ENCODE results near the gene SPI1. TPM values are rescaled to one million over a fixed set of nuclear protein-coding genes. Genes with fewer than 3 reads are reported as not detected.

SPI1 gene
- total RNA-seq (10 to 100 TPM; 41.0 to 56.0 TPM), polyA plus RNA-seq (10 to 100 TPM in 1 of 2 donors, 1 to 10 TPM in 1; 6.3 to 37.8 TPM)
- long read RNA-seq, donor 1, result 0 reads
- long read RNA-seq, donor 2, transcript SPI1-202 (5 exons, 1,403 nt), result major isoform, 9 of 18 reads
- long read RNA-seq, donor 2, partial matches to known transcripts, result 2 of 18 reads
- long read RNA-seq, donor 2, other reads (novel, unspliced or antisense), result 4 of 18 reads

GRCh38 chr11:47378010-47378835, at the start of gene SPI1:
SPI1 (minus strand) TSS chr11:47378547; CDS start chr11:47378353, 194 bp downstream.
- no peak within 1 kb of the TSS for H3K4me3 ChIP-seq (ENCODE audit: low read length in 2 of 2)
- H3K4me1 ChIP-seq (ENCODE audit: control insufficient read depth in 1 of 2, insufficient read depth in 2 of 2, low read length in 2 of 2), result no peaks in the 10 kb centered on the region
- no peak within 1 kb of the TSS for H3K27ac ChIP-seq (ENCODE audit: low read depth in 1 of 2, low read length in 2 of 2)
- ATAC-seq (ENCODE audit: low FRiP score), result peak; percentile 31
- intact Hi-C loops (cut with DNase I), result no loop called here
- no peaks in the 10 kb centered on the region for H3K9me3 ChIP-seq (ENCODE audit: control insufficient read depth, low read length)
- 76 to 77% methylated on average over 31 of the region's 31 CpGs for WGBS, 2 donors
- no peaks in the 10 kb centered on the region for H3K27me3 ChIP-seq (ENCODE audit: control insufficient read depth in 1 of 2, insufficient read depth in 2 of 2, low read length in 1 of 2)
- DNase-seq, result peak in 1 of 2 donors; percentile 91
- H3K36me3 ChIP-seq (ENCODE audit: control insufficient read depth in 1 of 2, insufficient read depth in 2 of 2, low read length in 1 of 2), result no peaks in the 10 kb centered on the region

DNA sequence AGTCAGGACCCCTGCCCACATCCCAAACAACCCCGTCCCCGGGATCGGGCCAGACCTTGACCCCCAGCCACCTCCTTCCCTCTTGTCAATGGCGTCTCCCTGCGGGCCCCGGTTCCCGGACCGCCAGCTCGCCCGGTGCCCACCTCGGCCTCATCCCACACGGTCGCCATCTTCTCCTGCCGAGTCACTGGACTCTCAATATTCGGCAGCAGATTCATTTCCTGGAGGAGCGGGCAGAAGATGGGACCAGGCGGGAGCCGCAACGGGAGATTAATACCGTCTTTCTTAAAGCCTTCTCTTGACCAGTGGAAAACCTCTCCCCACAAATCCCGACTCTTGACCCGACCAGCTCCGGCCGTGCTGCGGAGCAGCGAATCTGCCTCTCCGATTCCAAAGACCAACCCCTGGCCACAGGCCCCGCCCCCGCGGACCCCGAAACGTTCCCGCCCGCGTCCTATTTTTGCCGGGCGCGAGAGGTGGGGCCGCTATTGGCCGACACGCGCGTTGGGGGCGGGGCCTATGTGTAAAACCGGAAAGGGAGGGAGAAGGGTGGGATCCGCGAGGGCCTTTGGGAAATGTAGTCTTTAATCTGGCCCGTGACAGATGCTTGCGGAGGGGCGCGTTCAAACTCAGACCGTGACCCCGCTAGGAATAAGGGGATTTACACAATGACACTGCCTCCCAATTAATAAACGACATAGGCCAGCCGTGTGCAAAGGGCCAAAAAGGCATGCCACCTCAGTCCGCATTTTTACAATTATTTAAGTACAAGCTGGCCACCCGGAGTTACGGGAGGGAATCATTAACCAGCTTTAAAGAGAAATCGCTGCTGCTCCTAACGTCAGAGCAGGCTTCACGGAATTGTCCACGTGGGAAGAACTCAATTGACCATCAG, 48.0 kb upstream of the SPI1 start, which contains the start of gene PSMC3:
PSMC3 (minus strand) TSS at position 378 of the 895 bp plus-strand sequence; CDS start at position 218, 160 bp downstream.
- peak within 1 kb of the TSS; percentile 19 to 76 for H3K27ac ChIP-seq (ENCODE audit: low read depth in 1 of 2, low read length in 2 of 2)
- ATAC-seq (ENCODE audit: low FRiP score), result peak; percentile 98
- peak within 1 kb of the TSS; percentile 83 to 94 for H3K4me3 ChIP-seq (ENCODE audit: low read length in 2 of 2)
- no peaks in the 10 kb centered on the region for H3K27me3 ChIP-seq (ENCODE audit: control insufficient read depth in 1 of 2, insufficient read depth in 2 of 2, low read length in 1 of 2)
- peaks cover 4 to 5% of the 10 kb centered on the region in 2 donors for H3K36me3 ChIP-seq (ENCODE audit: control insufficient read depth in 1 of 2, insufficient read depth in 2 of 2, low read length in 1 of 2)
- intact Hi-C loops (cut with DNase I), result loop anchor here in 1 of 2 donors (1.0 kb wide), 1 partner anchor 10 kb away; no protein-coding TSS in a partner anchor
- no peaks in the 10 kb centered on the region for H3K4me1 ChIP-seq (ENCODE audit: control insufficient read depth in 1 of 2, insufficient read depth in 2 of 2, low read length in 2 of 2)
- no peaks in the 10 kb centered on the region for H3K9me3 ChIP-seq (ENCODE audit: control insufficient read depth, low read length)
- DNase-seq, result peak; percentile 99 to 100
- WGBS, 2 donors, result 0 to 1% methylated on average over 62 of the region's 62 CpGs

DNA sequence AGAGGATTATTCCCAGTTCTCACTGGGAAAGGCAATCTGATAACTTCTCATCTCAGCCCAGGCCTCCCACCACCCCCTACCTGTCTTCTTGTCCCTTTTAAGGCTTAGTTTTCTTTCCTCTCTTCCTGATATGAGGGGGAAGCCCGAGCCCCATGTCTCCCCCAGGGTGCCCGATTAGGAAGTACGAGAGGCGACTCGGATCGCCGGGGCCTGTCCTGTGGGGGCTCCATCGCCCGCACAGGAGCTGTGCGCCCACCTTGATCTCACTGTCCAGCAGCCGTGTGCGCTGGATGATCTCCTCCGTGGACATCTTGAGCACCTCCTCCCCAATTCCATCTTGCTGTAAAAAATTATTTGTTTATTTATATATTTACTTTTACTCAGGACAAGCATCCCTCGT, 47.3 kb upstream of the SPI1 start:
- H3K4me1 ChIP-seq (ENCODE audit: control insufficient read depth in 1 of 2, insufficient read depth in 2 of 2, low read length in 2 of 2), result no peaks in the 10 kb centered on the region
- no peaks in the 10 kb centered on the region for H3K9me3 ChIP-seq (ENCODE audit: control insufficient read depth, low read length)
- no peak for DNase-seq
- H3K27me3 ChIP-seq (ENCODE audit: control insufficient read depth in 1 of 2, insufficient read depth in 2 of 2, low read length in 1 of 2), result no peaks in the 10 kb centered on the region
- WGBS, 2 donors, result 1% methylated on average over 14 of the region's 14 CpGs
- intact Hi-C loops (cut with DNase I), result loop anchor here in 1 of 2 donors (1.0 kb wide), 1 partner anchor 9 kb away; no protein-coding TSS in a partner anchor
- no peak for ATAC-seq (ENCODE audit: low FRiP score)
- peaks cover 4 to 5% of the 10 kb centered on the region in 2 donors for H3K36me3 ChIP-seq (ENCODE audit: control insufficient read depth in 1 of 2, insufficient read depth in 2 of 2, low read length in 1 of 2)
- H3K27ac ChIP-seq (ENCODE audit: low read depth in 1 of 2, low read length in 2 of 2), result peak overlapping the region in 1 of 2 donors; percentile 76
- peak overlapping the region; percentile 83 to 94 for H3K4me3 ChIP-seq (ENCODE audit: low read length in 2 of 2)

DNA sequence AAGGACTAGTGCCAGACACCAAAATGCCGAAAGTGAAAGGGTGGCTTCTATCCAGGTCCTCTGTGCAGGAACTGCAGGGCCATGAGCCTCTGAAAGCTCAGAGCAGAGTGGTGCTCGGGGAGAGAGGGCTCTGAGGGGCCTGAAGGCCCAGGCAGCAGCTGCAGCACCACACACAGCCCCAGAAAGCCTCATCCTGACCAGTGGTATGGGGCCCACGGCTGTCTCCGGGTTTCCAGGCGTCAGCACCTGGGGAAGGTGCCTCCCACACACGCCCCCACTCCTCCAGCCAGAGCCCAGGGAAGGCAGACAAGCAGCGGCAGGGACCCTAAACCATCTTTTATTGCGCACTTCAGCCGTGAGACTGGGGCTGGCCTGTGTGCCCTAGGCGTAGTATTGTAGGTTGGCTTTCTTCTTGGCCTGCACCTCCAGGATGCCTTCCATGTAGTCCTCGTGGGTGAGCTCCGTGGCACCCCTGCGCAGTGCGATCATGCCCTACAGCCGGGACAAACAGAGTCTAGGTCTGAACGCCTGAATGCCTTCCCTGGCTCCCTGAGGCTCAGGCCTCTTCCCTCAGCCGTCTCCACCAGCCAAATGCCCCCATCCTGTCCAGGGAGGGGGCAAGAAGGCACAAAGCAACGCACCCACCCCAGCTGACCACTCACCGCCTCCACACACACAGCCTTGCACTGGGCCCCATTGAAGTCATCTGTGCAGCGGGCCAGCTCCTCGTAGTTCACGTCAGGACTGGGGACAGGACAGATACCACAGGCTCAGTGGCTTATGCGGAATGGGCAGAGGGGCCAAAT, 40.3 kb upstream of the SPI1 start:
- Histone ChIP-seq H3K27ac (ENCODE audit: low read depth in 1 of 2, low read length in 2 of 2) (no peak overlapping the region), H3K4me3 (ENCODE audit: low read length in 2 of 2) (no peak overlapping the region), H3K9me3 (ENCODE audit: control insufficient read depth, low read length) (no peaks in the 10 kb centered on the region), H3K36me3 (ENCODE audit: control insufficient read depth in 1 of 2, insufficient read depth in 2 of 2, low read length in 1 of 2) (peaks cover 0 to 10% of the 10 kb centered on the region in 2 donors), H3K27me3 (ENCODE audit: control insufficient read depth in 1 of 2, insufficient read depth in 2 of 2, low read length in 1 of 2) (no peaks in the 10 kb centered on the region), H3K4me1 (ENCODE audit: control insufficient read depth in 1 of 2, insufficient read depth in 2 of 2, low read length in 2 of 2) (no peaks in the 10 kb centered on the region)
- WGBS, 2 donors, result 77 to 79% methylated on average over 23 of the region's 23 CpGs
- no peak for DNase-seq
- intact Hi-C loops (cut with DNase I), result no loop called here
- no peak for ATAC-seq (ENCODE audit: low FRiP score)

- 90 to 92% methylated on average over 6 of the region's 6 CpGs for WGBS, 2 donors
- Histone ChIP-seq H3K9me3 (ENCODE audit: control insufficient read depth, low read length) (no peaks in the 10 kb centered on the region), H3K27ac (ENCODE audit: low read depth in 1 of 2, low read length in 2 of 2) (no peak overlapping the region), H3K27me3 (ENCODE audit: control insufficient read depth in 1 of 2, insufficient read depth in 2 of 2, low read length in 1 of 2) (no peaks in the 10 kb centered on the region), H3K36me3 (ENCODE audit: control insufficient read depth in 1 of 2, insufficient read depth in 2 of 2, low read length in 1 of 2) (peaks cover 0 to 10% of the 10 kb centered on the region in 2 donors), H3K4me1 (ENCODE audit: control insufficient read depth in 1 of 2, insufficient read depth in 2 of 2, low read length in 2 of 2) (no peaks in the 10 kb centered on the region), H3K4me3 (ENCODE audit: low read length in 2 of 2) (no peak overlapping the region)
- DNase-seq, result no peak
- intact Hi-C loops (cut with DNase I), result no loop called here
- ATAC-seq (ENCODE audit: low FRiP score), result no peak
These were observed 39.4 kb upstream of the SPI1 start for GRCh38 chr11:47417712-47418111.

- Histone ChIP-seq H3K27me3 (ENCODE audit: control insufficient read depth in 1 of 2, insufficient read depth in 2 of 2, low read length in 1 of 2) (no peaks in the 10 kb centered on the region), H3K9me3 (ENCODE audit: control insufficient read depth, low read length) (no peaks in the 10 kb centered on the region), H3K4me3 (ENCODE audit: low read length in 2 of 2) (no peak overlapping the region), H3K36me3 (ENCODE audit: control insufficient read depth in 1 of 2, insufficient read depth in 2 of 2, low read length in 1 of 2) (peaks cover 0 to 10% of the 10 kb centered on the region in 2 donors), H3K27ac (ENCODE audit: low read depth in 1 of 2, low read length in 2 of 2) (peak overlapping the region; percentile 32 to 86), H3K4me1 (ENCODE audit: control insufficient read depth in 1 of 2, insufficient read depth in 2 of 2, low read length in 2 of 2) (no peaks in the 10 kb centered on the region)
- WGBS, 2 donors, result 3 to 4% methylated on average over 13 of the region's 13 CpGs
- DNase-seq (peak; percentile 94 to 96), ATAC-seq (ENCODE audit: low FRiP score) (peak; percentile 89)
- intact Hi-C loops (cut with DNase I), result loop anchor here in 1 of 2 donors (1.0 kb wide), 1 partner anchor 10 kb away; the partner anchor contains the start of gene PSMC3
These were observed 37.7 kb upstream of the SPI1 start for GRCh38 chr11:47415949-47416472.

DNA sequence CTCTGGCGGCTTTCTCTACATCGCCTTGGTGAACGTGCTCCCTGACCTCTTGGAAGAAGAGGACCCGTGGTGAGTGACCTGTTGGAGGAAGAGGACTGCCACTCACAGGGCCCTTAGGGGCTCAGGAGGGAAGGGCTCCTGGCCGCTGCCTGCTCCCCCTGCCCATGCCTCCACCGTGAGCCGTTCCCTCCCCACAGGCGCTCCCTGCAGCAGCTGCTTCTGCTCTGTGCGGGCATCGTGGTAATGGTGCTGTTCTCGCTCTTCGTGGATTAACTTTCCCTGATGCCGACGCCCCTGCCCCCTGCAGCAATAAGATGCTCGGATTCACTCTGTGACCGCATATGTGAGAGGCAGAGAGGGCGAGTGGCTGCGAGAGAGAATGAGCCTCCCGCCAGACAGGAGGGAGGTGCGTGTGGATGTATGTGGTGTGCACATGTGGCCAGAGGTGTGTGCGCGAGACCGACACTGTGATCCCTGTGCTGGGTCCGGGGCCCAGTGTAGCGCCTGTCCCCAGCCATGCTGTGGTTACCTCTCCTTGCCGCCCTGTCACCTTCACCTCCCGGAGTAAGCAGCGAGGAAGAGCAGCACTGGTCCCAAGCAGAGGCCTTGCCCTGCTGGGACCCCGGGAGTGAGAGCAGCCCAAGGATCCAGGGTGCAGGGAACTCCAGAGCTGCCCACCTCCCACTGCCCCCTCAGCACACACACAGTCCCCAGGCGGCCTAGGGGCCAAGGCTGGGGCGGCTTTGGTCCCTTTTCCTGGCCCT, 36.9 kb upstream of the SPI1 start:
- intact Hi-C loops (cut with DNase I), result no loop called here
- no peaks in the 10 kb centered on the region for H3K9me3 ChIP-seq (ENCODE audit: control insufficient read depth, low read length)
- H3K27me3 ChIP-seq (ENCODE audit: control insufficient read depth in 1 of 2, insufficient read depth in 2 of 2, low read length in 1 of 2), result no peaks in the 10 kb centered on the region
- no peak for DNase-seq
- ATAC-seq (ENCODE audit: low FRiP score), result no peak
- WGBS, 2 donors, result 79 to 83% methylated on average over 31 of the region's 31 CpGs
- no peak overlapping the region for H3K4me3 ChIP-seq (ENCODE audit: low read length in 2 of 2)
- peak overlapping the region; percentile 32 to 86 for H3K27ac ChIP-seq (ENCODE audit: low read depth in 1 of 2, low read length in 2 of 2)
- no peaks in the 10 kb centered on the region for H3K4me1 ChIP-seq (ENCODE audit: control insufficient read depth in 1 of 2, insufficient read depth in 2 of 2, low read length in 2 of 2)
- peaks cover 0 to 10% of the 10 kb centered on the region in 2 donors for H3K36me3 ChIP-seq (ENCODE audit: control insufficient read depth in 1 of 2, insufficient read depth in 2 of 2, low read length in 1 of 2)
